DND-41 (cell line): ENCODE measurements around the gene TMEM270.

ENCODE experiments used
- ATAC-seq: fragments of 200-7000 bp; cut with Tn5 transposase; 3 replicates; pipeline ENCODE4 v1.9.1; 2021; ENCODE audit warnings: low read depth; ENCODE audit not compliant: insufficient read depth
- DNase-seq: peaks from one replicate; pipeline ENCODE4 v3.0.0-alpha.2; 2020
- H2AFZ ChIP-seq: 2 replicates; pipeline ENCODE4 v1.6.0; 2012; ENCODE audit warnings: low read depth, low read length
- H3K27ac ChIP-seq: 2 replicates; pipeline ENCODE4 v1.5.1; 2012; ENCODE audit warnings: low read length, inconsistent platforms
- H3K27me3 ChIP-seq: fragments of 200-600 bp; sonication (generic); 2 replicates; pipeline ENCODE4 v1.6.0; 2012; ENCODE audit warnings: low read length, mild to moderate bottlenecking, inconsistent platforms; ENCODE audit not compliant: insufficient read depth, poor library complexity
- H3K36me3 ChIP-seq: 2 replicates; pipeline ENCODE4 v1.5.1; 2012; ENCODE audit warnings: low read length, inconsistent platforms; ENCODE audit not compliant: insufficient read depth
- H3K4me1 ChIP-seq: 2 replicates; pipeline ENCODE4 v1.5.1; 2012; ENCODE audit warnings: mild to moderate bottlenecking, low read length; ENCODE audit not compliant: insufficient read depth
- H3K4me2 ChIP-seq: 2 replicates; pipeline ENCODE4 v1.6.0; 2012; ENCODE audit warnings: mild to moderate bottlenecking, moderate library complexity, low read length, inconsistent platforms; ENCODE audit not compliant: insufficient read depth
- H3K4me3 ChIP-seq, 2 experiments: fragments of 200-600 bp in 1 of 2; shearing (Covaris generic) in 1 of 2; 2 replicates each; pipeline ENCODE4 v1.5.1; 2012 to 2016; ENCODE audit warnings: inconsistent platforms in 2 of 2, low read length in 2 of 2, mild to moderate bottlenecking in 2 of 2, low read depth in 1 of 2, moderate library complexity in 1 of 2
- H3K79me2 ChIP-seq: 2 replicates; pipeline ENCODE4 v1.6.0; 2012; ENCODE audit warnings: low read length, inconsistent platforms; ENCODE audit not compliant: insufficient read depth
- H3K9ac ChIP-seq: 2 replicates; pipeline ENCODE4 v1.6.0; 2012; ENCODE audit warnings: low read depth, mild to moderate bottlenecking, inconsistent platforms, low read length, moderate library complexity
- H3K9me3 ChIP-seq: 2 replicates; pipeline ENCODE4 v1.5.1; 2012; ENCODE audit warnings: low read length, moderate library complexity, mild to moderate bottlenecking, inconsistent platforms; ENCODE audit not compliant: insufficient read depth, severe bottlenecking
- H4K20me1 ChIP-seq: 2 replicates; pipeline ENCODE4 v1.6.0; 2012; ENCODE audit warnings: low read length; ENCODE audit not compliant: insufficient read depth
- CTCF ChIP-seq: IDR thresholded peaks from 2 replicates; pipeline ENCODE4 v1.5.1; 2012; ENCODE audit warnings: borderline replicate concordance, low read length, moderate library complexity, mild to moderate bottlenecking; ENCODE audit not compliant: poor library complexity, severe bottlenecking; ENCODE audit errors: extremely low read depth
- EZH2 ChIP-seq: IDR thresholded peaks from 3 replicates; pipeline ENCODE4 v1.6.1; 2012; ENCODE audit warnings: borderline replicate concordance, low read depth, mild to moderate bottlenecking, moderate library complexity, low read length, inconsistent platforms; ENCODE audit not compliant: severe bottlenecking

TMEM270 gene

GRCh38 chr7:73823257-73823656, 37.7 kb upstream of the TMEM270 start:
- Histone ChIP-seq H3K79me2 (no peaks in the 10 kb centered on the region), H3K36me3 (no peaks in the 10 kb centered on the region), H3K4me1 (peaks cover 9% of the 10 kb centered on the region), H2AFZ (no peak overlapping the region), H3K27ac (no peak overlapping the region), H3K27me3 (no peaks in the 10 kb centered on the region), H4K20me1 (no peaks in the 10 kb centered on the region), H3K9ac (no peak overlapping the region), H3K4me2 (no peak overlapping the region), H3K9me3 (no peaks in the 10 kb centered on the region), H3K4me3 (no peak overlapping the region)
- ATAC-seq (no peak), DNase-seq (no peak)
- no peak for TF ChIP-seq EZH2
- no peak for TF ChIP-seq CTCF

GRCh38 chr7:73823873-73824592, 36.9 kb upstream of the TMEM270 start:
- TF ChIP-seq EZH2: no peak
- TF ChIP-seq CTCF: no peak
- Histone ChIP-seq H4K20me1 (no peaks in the 10 kb centered on the region), H3K27me3 (no peaks in the 10 kb centered on the region), H3K9ac (no peak overlapping the region), H3K36me3 (no peaks in the 10 kb centered on the region), H3K4me2 (no peak overlapping the region), H3K79me2 (no peaks in the 10 kb centered on the region), H3K27ac (no peak overlapping the region), H3K4me1 (peaks cover 9% of the 10 kb centered on the region), H3K4me3 (no peak overlapping the region), H3K9me3 (no peaks in the 10 kb centered on the region), H2AFZ (no peak overlapping the region)
- ATAC-seq (no peak), DNase-seq (no peak)

GRCh38 chr7:73824986-73825385, 36.0 kb upstream of the TMEM270 start:
- H3K4me3 ChIP-seq: no peak overlapping the region
- no peaks in the 10 kb centered on the region for H3K36me3 ChIP-seq
- no peak overlapping the region for H2AFZ ChIP-seq
- no peak overlapping the region for H3K27ac ChIP-seq
- H3K9ac ChIP-seq: no peak overlapping the region
- no peak for ATAC-seq
- no peak for TF ChIP-seq EZH2
- no peak for TF ChIP-seq CTCF
- peaks cover 9% of the 10 kb centered on the region for H3K4me1 ChIP-seq
- H3K27me3 ChIP-seq: no peaks in the 10 kb centered on the region
- no peaks in the 10 kb centered on the region for H3K79me2 ChIP-seq
- H3K9me3 ChIP-seq: no peaks in the 10 kb centered on the region
- H3K4me2 ChIP-seq: no peak overlapping the region
- DNase-seq: no peak
- H4K20me1 ChIP-seq: no peaks in the 10 kb centered on the region
